K562 (cell line): ENCODE measurements around the gene RNU1-2. TPM values are rescaled to one million over a fixed set of nuclear protein-coding genes. Genes with fewer than 3 reads are reported as not detected.
"Not testable (repeated sequence)": the region's sequence is repeated elsewhere in the genome, so short reads cannot be mapped to it uniquely, and the experiment has no call there.

Experiments
- CREB5 ChIP-seq: fragments of 250-450 bp; sonication (Bioruptor Pico); IDR thresholded peaks from 2 replicates; pipeline ENCODE4 v1.5.0; 2020; ENCODE audit warnings: mild to moderate bottlenecking
- DMBX1 ChIP-seq: fragments of 250-450 bp; sonication (Bioruptor Pico); IDR thresholded peaks from 2 replicates; pipeline ENCODE4 v1.8.0; 2022; ENCODE audit warnings: inconsistent platforms, mild to moderate bottlenecking, moderate library complexity, borderline replicate concordance
- ELF4 ChIP-seq: fragments of 450-650 bp; formaldehyde crosslinking; IDR thresholded peaks from 2 replicates; pipeline ENCODE4 v1.4.0; 2022; ENCODE audit warnings: missing genetic modification characterization
- ERF ChIP-seq: fragments of 450-650 bp; formaldehyde crosslinking; IDR thresholded peaks from 2 replicates; pipeline ENCODE4 v1.4.0; 2020; ENCODE audit warnings: mild to moderate bottlenecking, mixed read lengths
- MEF2D ChIP-seq: conservative IDR thresholded peaks from 2 replicates; pipeline ENCODE4 v1.6.1; 2016; ENCODE audit warnings: low read depth, missing genetic modification characterization, missing compliant biosample characterization
- NR2C1 ChIP-seq, 2 experiments: fragments of 450-650 bp; IDR thresholded peaks; 2 replicates each; pipeline ENCODE4 v1.6.1; 2017; ENCODE audit warnings: mild to moderate bottlenecking in 2 of 2, antibody characterized with exemption in 1 of 2, inconsistent platforms in 1 of 2, missing compliant biosample characterization in 1 of 2, missing genetic modification characterization in 1 of 2
- PYGO2 ChIP-seq: fragments of 450-650 bp; IDR thresholded peaks from 2 replicates; pipeline ENCODE4 v1.6.1; 2016; ENCODE audit warnings: mild to moderate bottlenecking, missing genetic modification characterization, moderate library complexity, missing compliant biosample characterization
- RREB1 ChIP-seq: fragments of 250-450 bp; sonication (Bioruptor Pico); IDR thresholded peaks from 2 replicates; pipeline ENCODE4 v1.4.0; 2020
- SMAD4 ChIP-seq: fragments of 250-450 bp; sonication (Bioruptor Pico); conservative IDR thresholded peaks from 2 replicates; pipeline ENCODE4 v1.8.0; 2021; ENCODE audit warnings: inconsistent platforms, mild to moderate bottlenecking, moderate library complexity
- TEAD1 ChIP-seq, 2 experiments: fragments of 450-650 bp in 1 of 2; sonication (generic) in 1 of 2; formaldehyde crosslinking; IDR thresholded peaks; 2 replicates each; pipeline versions ENCODE4 v1.4.0 to v1.8.0; 2020 to 2022; ENCODE audit warnings: mild to moderate bottlenecking in 2 of 2, missing genetic modification reagents in 1 of 2
- ZBTB9 ChIP-seq: fragments of 450-650 bp; formaldehyde crosslinking; IDR thresholded peaks from 2 replicates; pipeline ENCODE4 v1.4.0; 2020; ENCODE audit warnings: mild to moderate bottlenecking, moderate library complexity
- ZNF133 ChIP-seq: fragments of 250-450 bp; sonication (Bioruptor Pico); IDR thresholded peaks from 2 replicates; pipeline ENCODE4 v1.4.0; 2020; ENCODE audit warnings: mild to moderate bottlenecking
- ZNF239 ChIP-seq: fragments of 250-450 bp; sonication (Bioruptor Pico); IDR thresholded peaks from 2 replicates; pipeline ENCODE4 v1.4.0; 2020; ENCODE audit warnings: mild to moderate bottlenecking
- ZNF41 ChIP-seq: fragments of 250-450 bp; sonication (Bioruptor Pico); conservative IDR thresholded peaks from 2 replicates; pipeline ENCODE4 v1.4.0; 2020; ENCODE audit warnings: mild to moderate bottlenecking
- ZNF644 ChIP-seq: fragments of 200-800 bp; sonication (Bioruptor generic); IDR thresholded peaks from 2 replicates; pipeline ENCODE4 v1.6.1; 2016; ENCODE audit warnings: low read depth, missing genetic modification characterization, missing compliant biosample characterization
- ZNF740 ChIP-seq, 3 experiments: fragments of 200-800 bp in 1 of 3; sonication (Bioruptor generic) in 1 of 3; sonication (generic) in 1 of 3; formaldehyde crosslinking in 1 of 3; IDR thresholded peaks; 2 replicates each; pipeline versions ENCODE4 v1.6.1 to v1.8.0; 2016 to 2022; ENCODE audit warnings: mild to moderate bottlenecking in 2 of 3, missing compliant biosample characterization in 2 of 3, missing genetic modification characterization in 2 of 3, missing genetic modification reagents in 1 of 3
- ZNF75A ChIP-seq: fragments of 450-650 bp; formaldehyde crosslinking; IDR thresholded peaks from 2 replicates; pipeline ENCODE4 v1.4.0; 2020; ENCODE audit warnings: mild to moderate bottlenecking
- polyA plus RNA-seq, 8 experiments: library from polyadenylated mRNA; depleted of rRNA in 4 of 8; stranded (reverse) in 5 of 8; unstranded in 3 of 8; fragments of >200 nt; fragmentation: Nextera tagmentation in 2 of 8; fragmentation: Illumina TruSeq in 1 of 8; extraction: Ambion mirVana in 2 of 8; extraction: Trizol in 1 of 8; gene quantifications; 2 replicates each; pipeline versions ENCODE4 v1.2.1 to v1.2.3, GENCODE V29; 2011 to 2014; ENCODE audit warnings: inconsistent platforms in 1 of 8, missing spikeins in 1 of 8
- total RNA-seq, 7 experiments: library from RNA; depleted of rRNA in 6 of 7; stranded (reverse); fragments of >200 nt in 6 of 7; fragmentation: Illumina TruSeq in 2 of 7; extraction: Trizol in 2 of 7; gene quantifications; 2 replicates each; pipeline versions ENCODE4 v1.2.1 to v1.2.3, GENCODE V29; 2011 to 2021; ENCODE audit warnings: low replicate concordance in 1 of 7

RNU1-2 gene
- total and polyA plus RNA-seq, 9 of the 15 experiments (the other 6 are each of a cell fraction or from before 2014, with no cell fraction given), result under 0.01 to 32,823 (median 2,538) TPM; not detected in 4

GRCh38 chr1:16892978-16893525 is 2.7 kb upstream of the RNU1-2 start (continued):
- TF ChIP-seq RREB1 (CRISPR knock-in tag) (0 out of 2 replicates have a peak, but pooled peaks have one; percentile 58), SMAD4 (CRISPR knock-in tag) (peak; percentile 51), CREB5 (CRISPR knock-in tag) (0 out of 2 replicates have a peak, but pooled peaks have one; percentile 51), ZNF133 (peak; percentile 18; the same call in 1 of the 2 replicates), ELF4 (0 out of 2 replicates have a peak, but pooled peaks have one; percentile 34), ZBTB9 (CRISPR knock-in tag) (peak; percentile 89), ZNF41 (CRISPR knock-in tag) (peak; percentile 86), NR2C1 (tag; IDR thresholded peaks at IDR 0.05) (peak; percentile 65; the same call in 1 of the 2 replicates), ZNF75A (peak; percentile 52; the same call in 1 of the 2 replicates), ERF (CRISPR knock-in tag) (0 out of 2 replicates have a peak, but pooled peaks have one; percentile 34), DMBX1 (CRISPR knock-in tag) (peak; percentile 84; the same call in 1 of the 2 replicates), MEF2D (tag) (0 out of 2 replicates have a peak, but pooled peaks have one; percentile 45), TEAD1 (CRISPR knock-in tag; IDR thresholded peaks at IDR 0.05) (peak in 1 of 2 experiments; percentile 83; a peak in 2 of 4 replicates), ZNF239 (CRISPR knock-in tag) (peak; percentile 82), ZNF740 (tag; IDR thresholded peaks at IDR 0.05) (peak in 1 of 2 experiments; percentile 84; a peak in 2 of 4 replicates), PYGO2 (tag) (peak; percentile 70), ZNF644 (tag) (peak; percentile 76; the same call in 1 of the 2 replicates)
- not testable (repeated sequence) for TF ChIP-seq NR2C1 (IDR thresholded peaks at IDR 0.05); ZNF740 (CRISPR knock-in tag; IDR thresholded peaks at IDR 0.05)
